ENCODE measurements around the gene PTCSC3. TPM values are rescaled to one million over a fixed set of nuclear protein-coding genes. Genes with fewer than 3 reads are reported as not detected.

Gene PTCSC3
- total RNA-seq, 2 experiments from 2014 or later, result not detected

DNA sequence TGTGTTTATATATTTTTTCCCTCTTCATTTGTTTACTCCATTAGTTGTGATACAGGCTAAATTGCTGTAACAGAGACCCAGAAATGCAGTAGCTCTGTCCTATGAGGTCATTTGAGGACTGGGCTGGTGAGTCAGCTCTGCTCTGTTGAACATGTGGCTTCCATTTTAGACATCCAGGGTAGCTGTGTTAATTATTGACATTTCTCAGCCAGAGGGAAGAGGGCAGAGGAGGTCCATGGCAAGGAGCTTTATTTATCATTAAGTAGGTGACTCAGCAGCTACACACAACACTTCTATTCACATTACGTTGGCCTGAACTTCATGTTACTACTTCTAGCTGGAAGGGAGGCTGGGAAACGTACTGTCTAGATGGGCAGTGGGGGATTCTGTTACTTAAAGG, 85.4 kb downstream of the PTCSC3 start:
- peaks cover 11% of the 10 kb centered on the region for H3K27me3 Mint-ChIP-seq

DNA sequence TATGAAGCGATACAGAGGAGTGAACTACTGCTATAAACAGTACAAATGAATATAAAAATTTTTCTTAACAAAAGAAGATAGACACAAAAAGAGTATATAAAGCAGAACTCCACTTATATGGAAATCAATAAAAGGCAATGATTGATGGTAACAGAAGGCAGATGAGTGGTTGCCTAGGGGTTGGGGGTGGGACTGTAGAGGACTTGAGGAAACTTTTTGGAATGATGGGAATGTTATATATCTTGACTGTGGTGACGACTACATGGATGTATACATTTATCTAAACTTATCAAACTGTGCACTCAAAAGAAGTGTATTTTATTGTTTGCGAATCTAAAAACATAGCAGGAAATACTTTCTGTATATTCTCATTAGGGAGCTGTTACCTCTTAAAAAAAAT, 89.1 kb downstream of the PTCSC3 start:
- H3K27me3 Mint-ChIP-seq, result peaks cover 13% of the 10 kb centered on the region
- no peak overlapping the region for H3K4me3 Mint-ChIP-seq
- DNase-seq, result no peak
- ChIA-PET POLR2A (no interaction called here), CTCF (no interaction called here)
- H3K4me1 Mint-ChIP-seq, result no peaks in the 10 kb centered on the region
- no peaks in the 10 kb centered on the region for H3K9me3 Mint-ChIP-seq
- no peaks in the 10 kb centered on the region for H3K36me3 Mint-ChIP-seq (ENCODE audit: low read depth)
- no peak overlapping the region for H3K27ac Mint-ChIP-seq

More for the DNA sequence above, 85.4 kb downstream of the PTCSC3 start:
- H3K4me3 Mint-ChIP-seq, result no peak overlapping the region
- no peaks in the 10 kb centered on the region for H3K36me3 Mint-ChIP-seq (ENCODE audit: low read depth)
- no peak overlapping the region for H3K27ac Mint-ChIP-seq
- POLR2A ChIA-PET, result no interaction called here
- H3K9me3 Mint-ChIP-seq, result no peaks in the 10 kb centered on the region
- DNase-seq, result no peak
- CTCF ChIA-PET, result no interaction called here
- no peaks in the 10 kb centered on the region for H3K4me1 Mint-ChIP-seq

DNA sequence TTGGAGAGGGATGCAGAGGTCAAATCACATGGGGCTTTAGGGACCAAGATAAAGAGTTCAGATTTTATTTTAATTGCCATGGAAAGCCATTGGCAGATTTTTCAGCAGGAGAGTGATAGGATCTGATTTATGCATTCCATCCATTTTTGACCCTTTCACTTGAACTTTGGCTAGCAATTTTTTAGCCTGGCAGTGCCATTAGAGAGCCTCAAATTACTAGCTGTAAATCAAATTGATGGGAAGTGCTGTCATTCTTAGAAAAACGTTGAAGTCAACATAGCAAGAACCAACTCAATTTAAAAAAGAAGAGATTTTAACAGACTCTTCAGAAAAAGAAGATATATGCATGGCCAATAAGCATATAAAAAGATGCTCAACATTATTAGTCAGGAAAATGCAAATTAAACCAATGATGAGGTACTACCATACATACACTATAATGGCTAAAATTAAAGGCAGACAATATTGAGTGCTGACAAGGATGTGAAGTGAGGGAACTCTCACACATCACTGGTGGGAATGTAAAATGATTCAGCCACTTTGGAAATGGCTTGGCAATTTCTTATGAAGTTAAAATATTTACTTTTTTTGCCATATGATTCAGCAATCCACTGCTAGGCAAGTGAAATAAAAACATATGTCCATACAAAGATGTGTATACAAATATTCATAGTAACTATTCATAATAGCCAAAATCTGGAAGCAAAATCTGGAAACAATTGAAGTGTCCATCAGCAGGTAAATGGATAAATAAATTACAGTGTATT, 89.7 kb downstream of the PTCSC3 start:
- no peaks in the 10 kb centered on the region for H3K4me1 Mint-ChIP-seq
- no peak overlapping the region for H3K4me3 Mint-ChIP-seq
- no peak for DNase-seq
- ChIA-PET POLR2A (no interaction called here), CTCF (no interaction called here)
- no peak overlapping the region for H3K27ac Mint-ChIP-seq
- H3K36me3 Mint-ChIP-seq (ENCODE audit: low read depth), result no peaks in the 10 kb centered on the region
- no peaks in the 10 kb centered on the region for H3K9me3 Mint-ChIP-seq
- peaks cover 13% of the 10 kb centered on the region for H3K27me3 Mint-ChIP-seq

DNA sequence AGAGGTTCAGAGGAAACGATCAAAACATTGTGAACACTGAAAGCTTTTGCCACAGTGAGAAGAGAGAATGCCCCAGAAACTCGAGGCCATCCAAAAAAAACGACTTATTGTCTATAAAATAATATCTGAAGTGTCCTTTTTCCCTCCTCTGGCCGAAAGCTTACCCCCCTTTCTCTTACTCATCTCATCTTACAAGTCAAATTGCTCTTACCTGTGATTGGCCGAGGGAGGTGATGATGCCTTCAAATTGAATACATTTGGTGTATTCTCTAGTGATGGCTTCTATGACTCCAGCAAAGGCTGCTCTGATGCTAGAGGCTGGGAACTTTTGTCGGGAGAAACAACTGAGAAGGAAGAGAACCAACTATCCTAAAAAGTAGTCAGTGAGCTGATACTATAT, 90.7 kb downstream of the PTCSC3 start:
- no peaks in the 10 kb centered on the region for H3K36me3 Mint-ChIP-seq (ENCODE audit: low read depth)
- H3K9me3 Mint-ChIP-seq, result no peaks in the 10 kb centered on the region
- H3K27me3 Mint-ChIP-seq, result peaks cover 13% of the 10 kb centered on the region
- POLR2A ChIA-PET, result no interaction called here
- CTCF ChIA-PET, result no interaction called here
- H3K27ac Mint-ChIP-seq, result no peak overlapping the region
- H3K4me3 Mint-ChIP-seq, result no peak overlapping the region
- H3K4me1 Mint-ChIP-seq, result no peaks in the 10 kb centered on the region
- DNase-seq, result no peak

Other genes starting within 250 kb of the PTCSC3 start
- gene MBIP, start 143.9 kb upstream of the PTCSC3 start, total RNA-seq, result 10 to 100 TPM; 23.1 to 27.7 TPM

All from activated CD4-positive, alpha-beta T cell treated with anti-CD3 and anti-CD28 coated beads, Interleukin-2, amount 10 ng/mL, durations not matched to agents 7 days and 5 days (primary cell).